Endothelial cell of umbilical vein (primary cell): ENCODE results near the gene APBB2. TPM values are rescaled to one million over a fixed set of nuclear protein-coding genes. Genes with fewer than 3 reads are reported as not detected.

Experiments used
- BruUV-seq: library from RNA; stranded (reverse); fragments of 400-500 nt; replicated peaks from 2 replicates; lab custom pipeline; 2021; lab: Mats Ljungman, UMichigan
- CTCF ChIA-PET: fragments of 300-600, 350-600 bp; sonication (Branson Sonifier 250); formaldehyde crosslinking; loops from one replicate; lab custom pipeline; 2021; ENCODE audit warnings: antibody characterized with exemption, inconsistent platforms; lab: Charles Lee
- POLR2A ChIA-PET: fragments of 300-600, 350-600 bp; sonication (Branson Sonifier 250); formaldehyde crosslinking; loops from one replicate; lab custom pipeline; 2021; ENCODE audit warnings: antibody characterized with exemption, inconsistent platforms; lab: Charles Lee
- DNase-seq: peaks from one replicate; pipeline ENCODE4 v3.0.0-alpha.2; 2011; ENCODE audit warnings: low read depth, low spot score
- FAIRE-seq: peaks from 2 replicates; lab custom pipeline; 2011; peaks lifted over from hg19 to GRCh38; lab: Jason Lieb, UNC
- H2AFZ ChIP-seq: 2 replicates; pipeline ENCODE4 v1.6.0; 2012; ENCODE audit warnings: low read depth, low read length, control low read depth, inconsistent platforms
- H3K27ac ChIP-seq: 2 replicates; pipeline ENCODE4 v1.5.1; 2011; ENCODE audit warnings: low read depth, mild to moderate bottlenecking, control low read depth, low read length, moderate library complexity; ENCODE audit not compliant: insufficient read depth
- H3K27me3 ChIP-seq, 2 experiments: 2 replicates each; pipeline versions ENCODE4 v1.6.0 to v1.6.1; 2011; ENCODE audit warnings: low read length in 2 of 2, mixed read lengths in 1 of 2; ENCODE audit not compliant: control insufficient read depth in 2 of 2, insufficient read depth in 2 of 2
- H3K36me3 ChIP-seq, 2 experiments: 2 replicates in 1 of 2; 3 replicates in 1 of 2; pipeline ENCODE4 v1.5.1; 2011; ENCODE audit warnings: low read length in 2 of 2, mild to moderate bottlenecking in 1 of 2, moderate library complexity in 1 of 2; ENCODE audit not compliant: control insufficient read depth in 2 of 2, insufficient read depth in 2 of 2; ENCODE audit errors: extremely low read depth in 1 of 2
- H3K4me1 ChIP-seq: 3 replicates; pipeline ENCODE4 v1.5.1; 2011; ENCODE audit warnings: mild to moderate bottlenecking, low read length; ENCODE audit not compliant: control insufficient read depth, insufficient read depth; ENCODE audit errors: extremely low read depth
- H3K4me2 ChIP-seq: 2 replicates; pipeline ENCODE4 v1.6.1; 2011; ENCODE audit warnings: low read length, control low read depth, mixed read lengths; ENCODE audit not compliant: insufficient read depth
- H3K4me3 ChIP-seq, 3 experiments: fragments of 200-600 bp in 1 of 3; sonication (generic), shearing (Covaris generic) in 1 of 3; replicated peaks in 1 of 3; 2 replicates each; pipeline ENCODE4 v1.5.1; 2011 to 2016; ENCODE audit warnings: control low read depth in 3 of 3, low read length in 3 of 3, mild to moderate bottlenecking in 2 of 3, inconsistent platforms in 1 of 3, low read depth in 1 of 3, moderate library complexity in 1 of 3; ENCODE audit not compliant: insufficient read depth in 1 of 3
- H3K79me2 ChIP-seq: 2 replicates; pipeline ENCODE4 v1.6.0; 2012; ENCODE audit warnings: low read length, inconsistent platforms; ENCODE audit not compliant: control insufficient read depth, insufficient read depth
- H3K9ac ChIP-seq: replicated peaks from 2 replicates; pipeline ENCODE3; 2011; ENCODE audit warnings: low read length, control low read depth; ENCODE audit not compliant: insufficient read depth; ENCODE audit errors: extremely low read depth
- H3K9me1 ChIP-seq: replicated peaks from 3 replicates; pipeline ENCODE4 v1.6.0; 2011; ENCODE audit warnings: mild to moderate bottlenecking, low read length; ENCODE audit not compliant: control insufficient read depth, insufficient read depth; ENCODE audit errors: extremely low read depth
- H3K9me3 ChIP-seq: replicated peaks from 2 replicates; pipeline ENCODE4 v1.5.1; 2012; ENCODE audit warnings: low read length, inconsistent platforms; ENCODE audit not compliant: control insufficient read depth, insufficient read depth
- H4K20me1 ChIP-seq: replicated peaks from 2 replicates; pipeline ENCODE3; 2011; ENCODE audit warnings: mild to moderate bottlenecking, low read length; ENCODE audit not compliant: control insufficient read depth, insufficient read depth; ENCODE audit errors: extremely low read depth
- CTCF ChIP-seq, 2 donors: IDR thresholded peaks; 1 replicate in 1 of 2; 2 replicates in 1 of 2; pipeline ENCODE4 v1.5.1; 2011; ENCODE audit warnings: low read length in 2 of 2, mild to moderate bottlenecking in 2 of 2, moderate library complexity in 2 of 2, control low read depth in 1 of 2, inconsistent platforms in 1 of 2, low read depth in 1 of 2; ENCODE audit not compliant: insufficient read depth in 1 of 2; ENCODE audit errors: extremely low read depth in 1 of 2
- EZH2 ChIP-seq: IDR thresholded peaks from 2 replicates; pipeline ENCODE4 v1.6.1; 2012; ENCODE audit warnings: borderline replicate concordance, low read depth, mild to moderate bottlenecking, moderate library complexity, low read length, inconsistent platforms; ENCODE audit not compliant: severe bottlenecking
- FOS ChIP-seq: IDR thresholded peaks from 2 replicates; pipeline ENCODE4 v1.6.1; 2011; ENCODE audit warnings: mild to moderate bottlenecking, low read length, moderate library complexity, borderline replicate concordance; ENCODE audit not compliant: insufficient read depth
- GATA2 ChIP-seq: IDR thresholded peaks from 2 replicates; pipeline ENCODE4 v1.7.0; 2011; ENCODE audit warnings: low read depth, mild to moderate bottlenecking, moderate library complexity, mixed read lengths, low read length; ENCODE audit not compliant: insufficient read length, insufficient read depth
- JUN ChIP-seq: IDR thresholded peaks from 2 replicates; pipeline ENCODE4 v1.6.1; 2011; ENCODE audit warnings: borderline replicate concordance, low read depth; ENCODE audit not compliant: insufficient read length, insufficient read depth
- MYC ChIP-seq: IDR thresholded peaks from one replicate; pipeline ENCODE4 v1.6.1; 2011; ENCODE audit warnings: mild to moderate bottlenecking, low read depth, low read length
- POLR2A ChIP-seq: IDR thresholded peaks from 2 replicates; pipeline ENCODE4 v1.6.1; 2012; ENCODE audit warnings: low read depth, mild to moderate bottlenecking, control low read depth, low read length
- POLR2AphosphoS5 ChIP-seq: IDR thresholded peaks from 2 replicates; pipeline ENCODE4 v1.6.1; 2012; ENCODE audit warnings: low read depth, mild to moderate bottlenecking, control low read depth, low read length, moderate library complexity; ENCODE audit not compliant: insufficient read depth
- dilution Hi-C: fragments of 300-500 bp; cut with MboI; formaldehyde crosslinking; loops from one replicate; pipeline ENCODE4 v1.15.0; 2019; ENCODE audit warnings: low sequenced_read_pairs; ENCODE audit not compliant: extremely low pct_ligation_motif_present
- intact Hi-C: fragments of 100-400 bp; cut with micrococcal nuclease; formaldehyde crosslinking; loops from one replicate; pipeline ENCODE4 v1.10.0; 2022
- polyA plus RNA-seq, 4 experiments: library from polyadenylated mRNA; depleted of rRNA in 3 of 4; stranded (reverse) in 3 of 4; unstranded in 1 of 4; fragments of >200 nt; gene quantifications; 2 replicates each; pipeline versions ENCODE4 v1.2.1 to v1.2.3, GENCODE V29; 2011 to 2012; ENCODE audit warnings: missing spikeins in 1 of 4
- total RNA-seq: library from RNA; stranded (reverse); gene quantifications from 2 replicates; pipeline ENCODE4 v1.2.3, GENCODE V29; 2021
- TF ChIP-seq, protein P1 (sequence below): IDR thresholded peaks from 2 replicates; pipeline ENCODE4 v1.6.1; 2011; ENCODE audit not compliant: insufficient read depth, insufficient read length

The APBB2 gene
- total and polyA plus RNA-seq, 2 donors (not counting 3 experiments of a cell fraction or from before 2014, with no cell fraction given): 79.8 to 124 TPM

- Histone ChIP-seq H3K4me2 (no peak overlapping the region), H3K4me3 (no peak overlapping the region), H2AFZ (no peak overlapping the region), H3K79me2 (peaks cover 70% of the 10 kb centered on the region), H3K9me1 (no peaks in the 10 kb centered on the region), H4K20me1 (no peaks in the 10 kb centered on the region), H3K9ac (no peak overlapping the region), H3K27me3 (no peaks in the 10 kb centered on the region), H3K4me1 (peaks cover 4% of the 10 kb centered on the region), H3K9me3 (no peaks in the 10 kb centered on the region), H3K27ac (no peak overlapping the region), H3K36me3 (no peaks in the 10 kb centered on the region)
- ChIA-PET CTCF (no interaction called here), POLR2A (interaction anchor here (0.7 kb wide), 1 partner anchor 113 kb away, joined by 4 read pairs; no protein-coding TSS in a partner anchor)
- intact Hi-C loops (no loop called here), dilution Hi-C loops (no loop called here)
- no TSS peak for BruUV-seq
- FAIRE-seq: no peak
- no peak for TF ChIP-seq MYC
- no peak for DNase-seq
Measured at GRCh38 chr4:41069257-41069656, 145.1 kb downstream of the APBB2 start.

DNA sequence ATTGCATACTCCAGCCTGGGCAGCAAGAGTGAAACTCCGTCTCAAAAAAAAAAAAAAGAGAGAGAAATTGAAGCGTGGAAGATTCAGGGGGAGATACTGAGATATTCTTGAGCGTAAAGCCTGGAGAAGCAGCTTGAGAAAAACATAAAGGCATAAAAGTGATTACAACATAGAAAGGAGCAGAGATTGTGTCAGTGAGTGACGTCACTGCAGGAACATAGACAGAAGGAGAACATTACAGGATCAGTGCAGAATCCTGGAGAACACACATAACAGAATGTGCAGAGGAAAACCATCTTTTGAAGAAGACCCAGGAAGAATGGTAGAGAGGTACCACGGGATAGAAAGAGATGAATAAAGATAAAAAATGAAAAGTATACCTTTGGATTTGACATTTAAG is 147.0 kb downstream of the APBB2 start:
- Histone ChIP-seq H3K9ac (no peak overlapping the region), H3K4me3 (no peak overlapping the region), H3K36me3 (no peaks in the 10 kb centered on the region), H3K4me1 (peaks cover 8% of the 10 kb centered on the region), H3K9me1 (no peaks in the 10 kb centered on the region), H3K4me2 (no peak overlapping the region), H2AFZ (no peak overlapping the region), H4K20me1 (no peaks in the 10 kb centered on the region), H3K9me3 (no peaks in the 10 kb centered on the region), H3K27me3 (no peaks in the 10 kb centered on the region), H3K79me2 (peaks cover 58% of the 10 kb centered on the region), H3K27ac (no peak overlapping the region)
- DNase-seq: no peak
- no TSS peak for BruUV-seq
- TF ChIP-seq GATA2 (no peak), FOS (no peak), MYC (no peak), EZH2 (no peak), POLR2AphosphoS5 (no peak), CTCF (IDR thresholded peaks at IDR 0.05; ENCODE audit: extremely low read depth in 1 of 2, insufficient read depth in 1 of 2, low read depth in 1 of 2, low read length in 2 of 2) (no peak), POLR2A (no peak), JUN (no peak)
- TF ChIP-seq, protein P1, sequence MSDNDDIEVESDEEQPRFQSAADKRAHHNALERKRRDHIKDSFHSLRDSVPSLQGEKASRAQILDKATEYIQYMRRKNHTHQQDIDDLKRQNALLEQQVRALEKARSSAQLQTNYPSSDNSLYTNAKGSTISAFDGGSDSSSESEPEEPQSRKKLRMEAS: no peak
- ChIA-PET POLR2A (no interaction called here), CTCF (no interaction called here)
- intact Hi-C loops: no loop called here
- no peak for FAIRE-seq
- dilution Hi-C loops: no loop called here
